ENCODE results near the gene MUS81.
A peak's percentile ranks its signal among the peaks of the same experiment; 100 is the strongest.

MUS81 gene

GRCh38 chr11:65870307-65870658 is 10.1 kb downstream of the MUS81 start:
- DNase-seq (ENCODE audit: low read depth): no peak
- H3K9ac ChIP-seq (ENCODE audit: low read length): peak overlapping the region; percentile 95

GRCh38 chr11:65870706-65871681 is 10.8 kb downstream of the MUS81 start:
- no peaks in the 10 kb centered on the region for H3K27me3 ChIP-seq (replicated peaks; ENCODE audit: control insufficient read depth, insufficient read depth, low read length)
- DNase-seq (ENCODE audit: low read depth): no peak
- H3K4me3 ChIP-seq (ENCODE audit: low read length): peak overlapping the region; percentile 86
- peaks cover 21% of the 10 kb centered on the region for H3K4me1 ChIP-seq (ENCODE audit: control insufficient read depth, insufficient read depth, low read length)
- peaks cover 39% of the 10 kb centered on the region for H3K36me3 ChIP-seq (ENCODE audit: control insufficient read depth, insufficient read depth, low read length, severe bottlenecking)
- H3K9ac ChIP-seq (ENCODE audit: low read length): peak overlapping the region; percentile 95
- H3K9me3 ChIP-seq (ENCODE audit: control insufficient read depth, low read length): no peaks in the 10 kb centered on the region

More at GRCh38 chr11:65870307-65870658, 10.1 kb downstream of the MUS81 start:
- Histone ChIP-seq H3K4me1 (ENCODE audit: control insufficient read depth, insufficient read depth, low read length) (peaks cover 21% of the 10 kb centered on the region), H3K4me3 (ENCODE audit: low read length) (no peak overlapping the region), H3K27me3 (replicated peaks; ENCODE audit: control insufficient read depth, insufficient read depth, low read length) (no peaks in the 10 kb centered on the region), H3K9me3 (ENCODE audit: control insufficient read depth, low read length) (no peaks in the 10 kb centered on the region), H3K36me3 (ENCODE audit: control insufficient read depth, insufficient read depth, low read length, severe bottlenecking) (peaks cover 47% of the 10 kb centered on the region)

- Histone ChIP-seq H3K27me3 (replicated peaks; ENCODE audit: control insufficient read depth, insufficient read depth, low read length) (no peaks in the 10 kb centered on the region), H3K9ac (ENCODE audit: low read length) (peak overlapping the region; percentile 95), H3K36me3 (ENCODE audit: control insufficient read depth, insufficient read depth, low read length, severe bottlenecking) (peaks cover 30% of the 10 kb centered on the region), H3K4me1 (ENCODE audit: control insufficient read depth, insufficient read depth, low read length) (peaks cover 21% of the 10 kb centered on the region), H3K9me3 (ENCODE audit: control insufficient read depth, low read length) (no peaks in the 10 kb centered on the region), H3K4me3 (ENCODE audit: low read length) (peak overlapping the region; percentile 86)
- DNase-seq (ENCODE audit: low read depth): peak; percentile 61
Measured at GRCh38 chr11:65871811-65872548, 11.7 kb downstream of the MUS81 start.

GRCh38 chr11:65872586-65873317 is 12.5 kb downstream of the MUS81 start, which contains the start of gene EFEMP2:
Gene EFEMP2 (minus strand): TSS chr11:65872800. CDS start chr11:65872354, 446 bp downstream.
- DNase-seq (ENCODE audit: low read depth): peak; percentile 78
- peaks cover 21% of the 10 kb centered on the region for H3K4me1 ChIP-seq (ENCODE audit: control insufficient read depth, insufficient read depth, low read length)
- H3K36me3 ChIP-seq (ENCODE audit: control insufficient read depth, insufficient read depth, low read length, severe bottlenecking): peaks cover 24% of the 10 kb centered on the region
- H3K27me3 ChIP-seq (replicated peaks; ENCODE audit: control insufficient read depth, insufficient read depth, low read length): no peaks in the 10 kb centered on the region
- peak within 1 kb of the TSS; percentile 95 for H3K9ac ChIP-seq (ENCODE audit: low read length)
- H3K9me3 ChIP-seq (ENCODE audit: control insufficient read depth, low read length): no peaks in the 10 kb centered on the region
- H3K4me3 ChIP-seq (ENCODE audit: low read length): peak within 1 kb of the TSS; percentile 89

- peak; percentile 99 for DNase-seq (ENCODE audit: low read depth)
- peak overlapping the region; percentile 89 for H3K4me3 ChIP-seq (ENCODE audit: low read length)
- no peaks in the 10 kb centered on the region for H3K9me3 ChIP-seq (ENCODE audit: control insufficient read depth, low read length)
- H3K36me3 ChIP-seq (ENCODE audit: control insufficient read depth, insufficient read depth, low read length, severe bottlenecking): peaks cover 16% of the 10 kb centered on the region
- H3K9ac ChIP-seq (ENCODE audit: low read length): peak overlapping the region; percentile 95
- H3K4me1 ChIP-seq (ENCODE audit: control insufficient read depth, insufficient read depth, low read length): peaks cover 21% of the 10 kb centered on the region
- no peaks in the 10 kb centered on the region for H3K27me3 ChIP-seq (replicated peaks; ENCODE audit: control insufficient read depth, insufficient read depth, low read length)
Measured at GRCh38 chr11:65873318-65874156, 13.3 kb downstream of the MUS81 start.

- no peaks in the 10 kb centered on the region for H3K4me1 ChIP-seq (ENCODE audit: control insufficient read depth, insufficient read depth, low read length)
- peaks cover 22% of the 10 kb centered on the region for H3K36me3 ChIP-seq (ENCODE audit: control insufficient read depth, insufficient read depth, low read length, severe bottlenecking)
- H3K4me3 ChIP-seq (ENCODE audit: low read length): no peak within 1 kb of the TSS
- H3K27me3 ChIP-seq (replicated peaks; ENCODE audit: control insufficient read depth, insufficient read depth, low read length): no peaks in the 10 kb centered on the region
- H3K9me3 ChIP-seq (ENCODE audit: control insufficient read depth, low read length): no peaks in the 10 kb centered on the region
- DNase-seq (ENCODE audit: low read depth): no peak
- H3K9ac ChIP-seq (ENCODE audit: low read length): no peak within 1 kb of the TSS
Measured at GRCh38 chr11:65879617-65880016, 19.4 kb downstream of the MUS81 start, which contains the start of gene CTSW. Gene CTSW (plus strand): TSS chr11:65879837. CDS start chr11:65879855, 18 bp downstream.

GRCh38 chr11:65880027-65880426 is 19.8 kb downstream of the MUS81 start:
- DNase-seq (ENCODE audit: low read depth): no peak
- Histone ChIP-seq H3K4me1 (ENCODE audit: control insufficient read depth, insufficient read depth, low read length) (no peaks in the 10 kb centered on the region), H3K4me3 (ENCODE audit: low read length) (no peak overlapping the region), H3K9ac (ENCODE audit: low read length) (no peak overlapping the region), H3K27me3 (replicated peaks; ENCODE audit: control insufficient read depth, insufficient read depth, low read length) (no peaks in the 10 kb centered on the region), H3K36me3 (ENCODE audit: control insufficient read depth, insufficient read depth, low read length, severe bottlenecking) (peaks cover 26% of the 10 kb centered on the region), H3K9me3 (ENCODE audit: control insufficient read depth, low read length) (no peaks in the 10 kb centered on the region)

GRCh38 chr11:65880844-65881421 is 20.7 kb downstream of the MUS81 start:
- no peaks in the 10 kb centered on the region for H3K4me1 ChIP-seq (ENCODE audit: control insufficient read depth, insufficient read depth, low read length)
- no peak overlapping the region for H3K4me3 ChIP-seq (ENCODE audit: low read length)
- H3K27me3 ChIP-seq (replicated peaks; ENCODE audit: control insufficient read depth, insufficient read depth, low read length): no peaks in the 10 kb centered on the region
- H3K36me3 ChIP-seq (ENCODE audit: control insufficient read depth, insufficient read depth, low read length, severe bottlenecking): peaks cover 34% of the 10 kb centered on the region
- DNase-seq (ENCODE audit: low read depth): no peak
- H3K9me3 ChIP-seq (ENCODE audit: control insufficient read depth, low read length): no peaks in the 10 kb centered on the region
- H3K9ac ChIP-seq (ENCODE audit: low read length): no peak overlapping the region

- H3K36me3 ChIP-seq (ENCODE audit: control insufficient read depth, insufficient read depth, low read length, severe bottlenecking): peaks cover 45% of the 10 kb centered on the region
- H3K4me3 ChIP-seq (ENCODE audit: low read length): no peak overlapping the region
- H3K9ac ChIP-seq (ENCODE audit: low read length): no peak overlapping the region
- H3K4me1 ChIP-seq (ENCODE audit: control insufficient read depth, insufficient read depth, low read length): peaks cover 11% of the 10 kb centered on the region
- no peaks in the 10 kb centered on the region for H3K27me3 ChIP-seq (replicated peaks; ENCODE audit: control insufficient read depth, insufficient read depth, low read length)
- no peaks in the 10 kb centered on the region for H3K9me3 ChIP-seq (ENCODE audit: control insufficient read depth, low read length)
- no peak for DNase-seq (ENCODE audit: low read depth)
Measured at GRCh38 chr11:65882120-65883057, 22.2 kb downstream of the MUS81 start.

All from adipocyte (in vitro differentiated cells).